Fibroblast of pulmonary artery (primary cell): Measurements from ENCODE around the gene SCGB1D1.

Experiments used
- DNase-seq: peaks from one replicate; pipeline ENCODE4 v3.0.0-alpha.2; 2010; ENCODE audit warnings: low read depth
- H3K4me3 ChIP-seq: replicated peaks from 2 replicates; pipeline ENCODE4 v1.5.1; 2011; ENCODE audit warnings: low read depth, mild to moderate bottlenecking, control low read depth, low read length, moderate library complexity
- TF ChIP-seq, protein P1 (sequence below): IDR thresholded peaks from 2 replicates; pipeline ENCODE4 v1.5.1; 2011; ENCODE audit warnings: mild to moderate bottlenecking, control low read depth, low read length, inconsistent platforms; ENCODE audit errors: missing control alignments

SCGB1D1 gene

DNA sequence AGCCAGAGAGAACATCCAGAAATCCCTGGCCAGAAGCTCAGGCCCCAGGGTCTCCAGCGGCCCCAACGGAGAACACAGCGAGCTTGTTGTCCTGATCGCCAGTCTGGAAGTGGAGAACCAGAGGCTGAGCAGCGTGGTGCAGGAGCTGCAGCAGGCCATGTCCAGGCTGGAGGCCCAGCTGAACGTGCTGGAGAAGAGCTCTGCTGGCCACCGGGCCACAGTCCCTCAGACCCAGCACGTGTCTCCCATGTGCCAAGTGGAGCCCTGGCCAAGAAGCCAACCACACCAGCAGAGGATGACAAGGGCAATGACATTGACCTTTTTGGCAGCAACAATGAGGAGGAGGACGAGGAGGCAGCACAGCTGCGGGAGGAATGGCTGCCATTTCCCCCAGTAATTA lies 20.6 kb upstream of the SCGB1D1 start:
- TF ChIP-seq, protein P1, sequence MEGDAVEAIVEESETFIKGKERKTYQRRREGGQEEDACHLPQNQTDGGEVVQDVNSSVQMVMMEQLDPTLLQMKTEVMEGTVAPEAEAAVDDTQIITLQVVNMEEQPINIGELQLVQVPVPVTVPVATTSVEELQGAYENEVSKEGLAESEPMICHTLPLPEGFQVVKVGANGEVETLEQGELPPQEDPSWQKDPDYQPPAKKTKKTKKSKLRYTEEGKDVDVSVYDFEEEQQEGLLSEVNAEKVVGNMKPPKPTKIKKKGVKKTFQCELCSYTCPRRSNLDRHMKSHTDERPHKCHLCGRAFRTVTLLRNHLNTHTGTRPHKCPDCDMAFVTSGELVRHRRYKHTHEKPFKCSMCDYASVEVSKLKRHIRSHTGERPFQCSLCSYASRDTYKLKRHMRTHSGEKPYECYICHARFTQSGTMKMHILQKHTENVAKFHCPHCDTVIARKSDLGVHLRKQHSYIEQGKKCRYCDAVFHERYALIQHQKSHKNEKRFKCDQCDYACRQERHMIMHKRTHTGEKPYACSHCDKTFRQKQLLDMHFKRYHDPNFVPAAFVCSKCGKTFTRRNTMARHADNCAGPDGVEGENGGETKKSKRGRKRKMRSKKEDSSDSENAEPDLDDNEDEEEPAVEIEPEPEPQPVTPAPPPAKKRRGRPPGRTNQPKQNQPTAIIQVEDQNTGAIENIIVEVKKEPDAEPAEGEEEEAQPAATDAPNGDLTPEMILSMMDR: no peak
- no peak for DNase-seq
- no peak overlapping the region for H3K4me3 ChIP-seq

DNA sequence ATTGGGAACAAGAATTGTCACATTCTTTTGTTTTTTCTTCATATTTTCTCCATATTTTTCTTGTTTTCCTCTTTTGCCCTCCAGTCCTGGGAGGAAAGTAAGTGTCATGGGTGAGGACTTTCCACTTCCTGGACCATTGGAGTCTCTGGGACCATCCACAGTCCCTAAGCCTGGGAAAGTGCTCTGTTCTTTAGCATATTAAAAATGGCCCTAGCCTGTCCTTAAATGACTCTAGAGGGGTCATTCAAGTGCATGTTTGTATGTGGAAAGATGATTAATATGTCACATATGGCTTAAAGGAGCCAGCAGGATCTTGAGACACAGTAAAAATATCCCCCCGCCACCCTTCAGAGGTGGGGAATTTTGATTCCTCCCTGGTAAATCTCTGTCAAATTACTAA lies 20.1 kb upstream of the SCGB1D1 start:
- TF ChIP-seq, protein P1: no peak
- no peak for DNase-seq
- H3K4me3 ChIP-seq: no peak overlapping the region

DNA sequence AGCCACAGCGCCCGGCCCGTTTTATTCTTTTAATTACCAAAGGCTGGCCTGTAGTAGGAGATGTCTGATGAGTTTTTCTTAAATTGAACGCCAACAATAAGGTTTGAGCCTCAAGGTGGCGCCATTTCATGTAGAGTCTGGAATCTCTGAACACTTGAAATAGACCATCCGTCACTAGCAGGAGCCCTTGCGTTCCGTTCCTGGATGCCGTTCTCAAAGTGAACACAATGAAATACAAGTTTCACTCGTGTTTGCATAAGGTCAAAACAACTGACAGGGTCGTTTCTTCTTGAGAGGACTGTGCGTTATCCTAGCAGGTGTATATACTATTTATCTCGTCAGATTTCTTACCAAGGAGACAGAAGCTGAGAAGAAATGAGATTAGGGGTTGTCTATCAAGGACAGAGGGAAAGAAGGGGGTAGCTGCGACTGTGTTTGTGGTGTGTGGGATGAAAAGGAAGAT lies 18.7 kb upstream of the SCGB1D1 start:
- peak; percentile 86 for DNase-seq
- TF ChIP-seq, protein P1: peak; percentile 69

DNA sequence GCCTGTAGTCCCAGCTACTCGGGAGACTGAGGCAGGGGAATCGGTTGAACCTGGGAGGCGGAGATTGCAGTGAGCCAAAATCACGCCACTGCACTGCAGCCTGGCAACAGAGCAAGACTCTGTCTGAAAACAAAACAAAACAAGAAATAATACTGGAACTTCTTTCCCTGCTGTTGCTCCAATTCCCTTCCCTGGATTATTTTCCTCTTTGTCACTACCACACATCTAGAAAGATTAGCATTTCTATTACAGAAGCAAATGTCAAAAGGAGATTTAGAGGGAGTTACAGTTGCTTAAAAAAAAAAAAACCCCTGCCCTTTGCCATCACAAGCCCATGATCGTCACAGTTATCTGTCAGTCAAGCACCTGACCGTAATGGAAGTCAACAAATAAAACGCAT lies 17.7 kb upstream of the SCGB1D1 start:
- DNase-seq: no peak
- TF ChIP-seq, protein P1: no peak
- H3K4me3 ChIP-seq: no peak overlapping the region

More for the DNA sequence above, 18.7 kb upstream of the SCGB1D1 start:
- no peak overlapping the region for H3K4me3 ChIP-seq

DNA sequence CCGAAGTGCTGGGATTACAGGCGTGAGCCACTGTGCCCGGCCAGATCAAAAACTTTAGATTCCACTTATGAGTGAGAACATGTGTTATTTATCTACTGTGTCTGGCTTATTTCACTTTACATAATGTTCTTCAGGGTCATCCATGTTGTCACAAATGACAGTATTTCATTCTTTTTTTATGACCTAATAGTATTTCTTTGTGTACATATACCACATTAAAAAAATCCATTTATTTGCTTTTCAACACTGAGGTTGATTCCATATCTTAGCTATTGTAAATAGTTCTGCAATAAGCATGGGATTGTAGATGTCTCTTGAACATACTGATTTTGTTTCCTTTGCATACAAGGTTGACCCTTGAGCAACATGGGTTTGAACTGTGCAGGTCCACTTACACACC lies 13.2 kb upstream of the SCGB1D1 start:
- no peak overlapping the region for H3K4me3 ChIP-seq
- TF ChIP-seq, protein P1: no peak
- no peak for DNase-seq

DNA sequence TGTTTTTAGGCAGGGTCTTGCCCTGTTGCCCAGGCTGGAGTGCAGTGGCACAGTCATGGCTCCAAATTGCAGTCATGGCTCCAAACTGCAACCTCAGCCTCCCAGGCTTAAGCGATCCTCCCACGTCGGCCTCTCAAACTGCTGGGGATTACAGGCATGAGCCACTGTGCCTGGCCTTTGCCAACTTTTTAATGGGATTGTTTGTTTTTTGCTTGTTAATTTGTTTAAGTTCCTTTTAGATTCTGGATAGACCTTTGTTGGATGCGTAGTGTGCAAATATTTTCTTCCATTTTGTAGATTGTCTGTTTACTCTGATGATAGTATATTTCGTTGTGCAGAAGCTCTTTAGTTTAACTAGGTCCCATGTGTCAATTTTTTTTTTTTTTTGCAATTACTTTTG lies 10.0 kb upstream of the SCGB1D1 start:
- DNase-seq: no peak
- TF ChIP-seq, protein P1: no peak
- no peak overlapping the region for H3K4me3 ChIP-seq

DNA sequence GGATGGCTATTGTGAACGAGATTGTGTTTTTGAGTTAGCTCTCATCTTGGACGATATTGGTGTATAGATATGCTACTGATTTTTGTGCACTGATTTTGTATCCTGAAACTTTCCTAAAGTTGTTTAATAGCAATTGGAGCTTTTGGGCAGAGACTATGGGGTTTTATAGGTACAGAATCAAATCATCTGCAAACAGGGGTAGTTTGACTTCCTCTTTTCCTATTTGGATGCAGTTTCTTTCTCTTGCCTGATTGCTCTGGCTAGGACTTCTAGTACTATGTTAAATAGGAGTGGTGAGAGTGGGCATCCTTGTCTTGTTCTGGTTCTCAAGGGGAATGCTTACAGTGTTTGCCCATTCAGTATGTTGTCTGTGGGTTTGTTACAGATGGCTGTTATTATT lies 8.9 kb upstream of the SCGB1D1 start:
- no peak for DNase-seq
- TF ChIP-seq, protein P1: no peak

More for the DNA sequence above, 8.9 kb upstream of the SCGB1D1 start:
- H3K4me3 ChIP-seq: no peak overlapping the region
